Embryonic facial prominence (tissue), 1 donor: ENCODE results near the gene MT1B.

ENCODE experiments used
- DNase-seq: peaks from one replicate; pipeline ENCODE4 v3.0.0-alpha.2; 2016; ENCODE audit errors: extremely low spot score

MT1B gene

DNA sequence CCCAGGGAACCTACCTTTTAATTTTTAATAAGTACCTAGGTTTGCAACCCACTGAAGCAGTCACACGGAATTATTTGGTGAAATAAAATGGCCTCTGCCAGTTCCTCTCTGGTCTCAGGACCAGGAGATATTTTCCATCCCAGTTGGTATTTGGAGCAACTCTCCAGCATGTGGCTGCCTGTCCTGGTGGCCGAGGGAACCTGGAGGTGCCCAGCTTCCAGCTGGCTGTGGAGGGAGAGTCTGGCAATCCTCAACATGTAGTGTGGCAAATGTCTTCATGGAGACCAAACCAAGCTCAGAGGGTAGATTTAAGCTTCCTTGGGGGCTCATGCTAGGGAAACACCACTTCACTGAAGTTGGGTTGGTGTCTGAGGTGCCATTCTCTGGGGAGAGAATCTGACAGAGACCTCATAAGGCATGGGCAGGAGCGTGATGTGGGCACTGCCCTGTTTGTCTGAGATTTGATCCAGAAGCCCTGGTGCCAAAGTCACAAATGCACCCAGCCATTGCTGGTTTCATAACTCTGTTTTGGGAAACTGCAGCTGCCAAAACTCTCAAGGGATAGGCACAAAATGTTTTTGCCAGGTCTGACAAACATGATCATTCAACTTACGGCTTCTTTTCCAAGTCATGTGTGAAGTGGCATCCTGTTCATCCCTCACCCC is 33.4 kb downstream of the MT1B start:
- DNase-seq: no peak

GRCh38 chr16:56686758-56687157 is 35.1 kb downstream of the MT1B start:
- no peak for DNase-seq

- DNase-seq: no peak
Observed at GRCh38 chr16:56688762-56689161, 37.1 kb downstream of the MT1B start.

DNA sequence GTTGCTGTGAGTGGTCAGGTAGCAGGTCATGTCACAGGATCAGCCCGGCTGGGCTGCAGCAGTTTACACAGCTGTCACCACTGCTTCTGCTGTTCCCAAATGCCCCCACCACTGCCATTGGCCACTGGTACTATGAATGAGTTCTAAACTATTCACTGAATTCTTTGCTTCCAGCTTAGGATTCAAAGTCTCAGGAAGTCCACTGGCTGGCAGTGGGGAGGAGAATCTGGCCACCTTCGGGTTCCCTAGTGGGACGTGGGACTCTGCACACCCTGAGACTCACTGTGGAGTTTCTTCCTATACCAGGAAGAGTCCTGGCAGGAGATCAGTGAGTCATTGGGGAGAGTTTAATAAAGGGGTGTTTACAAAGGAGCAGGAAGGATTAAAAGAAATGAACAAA is 37.5 kb downstream of the MT1B start:
- no peak for DNase-seq

DNA sequence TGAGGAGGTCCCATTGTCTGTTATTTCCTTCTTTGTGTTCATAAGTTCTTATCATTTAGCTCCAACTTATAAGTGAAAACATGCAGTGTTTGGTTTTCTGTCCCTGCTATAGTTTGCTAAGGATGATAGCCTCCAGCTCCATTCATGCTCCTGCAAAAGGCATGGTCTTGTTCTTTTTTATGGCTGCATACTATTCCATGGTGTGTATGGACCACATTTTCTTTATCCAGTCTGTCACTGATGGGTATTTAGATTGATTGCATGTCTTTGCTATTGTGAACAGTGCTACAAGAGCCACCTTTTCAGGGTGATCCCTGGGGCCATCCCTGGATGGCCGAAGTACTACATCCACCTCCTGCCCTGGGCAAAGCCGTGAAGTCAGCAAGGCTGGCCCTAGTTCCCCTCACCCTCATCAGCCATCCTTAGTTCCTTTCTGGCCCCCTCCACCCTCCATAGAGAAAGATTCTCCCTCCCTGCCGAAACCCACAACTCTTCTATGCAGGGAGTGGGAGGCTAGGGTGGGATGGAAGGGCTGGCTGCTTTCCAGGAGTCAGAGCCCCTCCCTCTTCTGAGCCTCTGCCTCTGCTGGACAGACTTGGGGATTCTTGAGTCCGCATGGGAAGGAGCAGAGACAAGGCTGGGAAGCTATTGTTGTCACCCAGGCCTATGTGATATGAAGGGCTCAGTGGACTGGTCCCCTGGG is 38.9 kb downstream of the MT1B start:
- no peak for DNase-seq

DNA sequence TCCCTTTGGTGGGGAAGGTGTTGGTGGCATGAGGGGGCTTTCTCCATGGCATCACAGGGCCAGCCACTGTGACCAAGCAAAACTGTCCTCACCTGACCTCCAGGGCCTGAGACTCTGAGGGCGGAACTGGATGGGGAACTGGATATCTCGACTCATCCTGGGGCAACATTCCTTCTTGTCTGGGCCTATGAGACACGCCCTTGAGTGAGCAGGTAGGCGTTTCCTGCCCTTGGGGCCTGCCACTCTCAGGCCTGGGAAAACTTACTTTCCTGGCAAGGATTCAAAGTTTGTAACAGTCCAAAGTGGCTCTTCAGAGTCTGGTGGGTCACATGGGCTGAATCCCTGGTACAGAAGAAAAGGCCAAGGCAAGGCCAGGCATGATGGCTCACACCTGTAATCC is 40.2 kb downstream of the MT1B start:
- DNase-seq: no peak

- DNase-seq: no peak
Observed at GRCh38 chr16:56695246-56695645, 43.6 kb downstream of the MT1B start.

DNA sequence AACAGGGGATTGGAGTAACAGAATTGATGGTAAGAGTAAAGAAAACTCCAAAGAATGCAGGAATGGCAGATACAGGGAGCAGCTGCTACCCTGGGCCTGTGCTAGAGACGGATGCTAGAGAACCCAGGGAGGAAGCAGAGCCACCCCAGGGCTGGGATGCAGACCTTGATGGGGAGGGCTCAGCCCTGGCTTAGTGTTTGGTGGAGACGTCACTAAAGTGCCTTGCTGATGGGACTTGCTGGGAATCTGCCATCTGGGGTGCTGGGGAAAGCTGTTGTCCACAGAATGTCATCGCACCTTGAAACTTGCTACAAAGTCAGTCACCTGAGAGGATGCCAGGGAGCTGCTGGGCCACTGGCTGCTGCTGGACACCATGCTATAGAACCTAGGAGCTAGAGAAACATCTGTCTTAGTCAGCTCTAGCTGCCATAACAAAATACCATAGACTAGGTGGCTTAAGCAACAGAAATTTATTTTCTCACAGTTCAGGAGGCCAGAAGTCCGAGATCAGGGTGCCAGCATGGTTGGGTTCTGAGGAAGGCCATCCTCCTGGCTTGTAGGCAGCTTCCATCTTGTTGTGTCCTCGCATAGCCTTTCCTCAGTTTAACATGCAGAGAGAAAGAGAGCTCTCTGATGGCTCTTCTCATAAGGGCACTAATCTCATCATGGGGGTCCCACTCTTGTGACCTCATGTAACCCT is 45.9 kb downstream of the MT1B start:
- no peak for DNase-seq

GRCh38 chr16:56700195-56700594 is 48.5 kb downstream of the MT1B start:
- DNase-seq: no peak

- no peak for DNase-seq
Observed at GRCh38 chr16:56700631-56701030, 48.9 kb downstream of the MT1B start.

DNA sequence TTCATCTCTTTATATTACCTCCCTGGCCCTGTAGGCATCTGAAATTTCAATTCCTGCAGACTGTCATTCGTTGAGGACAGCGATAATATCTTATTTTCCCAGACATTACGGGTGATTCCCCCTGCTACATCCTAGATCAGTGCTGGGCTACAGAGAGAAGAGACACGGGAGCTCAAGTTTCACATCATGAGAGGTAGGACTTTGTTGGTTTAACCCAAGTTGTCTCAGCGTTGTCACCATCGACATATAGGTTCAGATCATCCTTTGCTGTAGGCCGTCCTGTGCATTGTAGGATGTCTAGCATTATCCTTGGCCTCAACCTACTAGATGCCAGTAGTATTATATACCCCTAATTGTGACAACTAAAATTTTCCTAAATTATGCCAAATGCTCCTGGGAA is 49.8 kb downstream of the MT1B start:
- no peak for DNase-seq
